ENCODE measurements around the gene LRIF1.

DNA sequence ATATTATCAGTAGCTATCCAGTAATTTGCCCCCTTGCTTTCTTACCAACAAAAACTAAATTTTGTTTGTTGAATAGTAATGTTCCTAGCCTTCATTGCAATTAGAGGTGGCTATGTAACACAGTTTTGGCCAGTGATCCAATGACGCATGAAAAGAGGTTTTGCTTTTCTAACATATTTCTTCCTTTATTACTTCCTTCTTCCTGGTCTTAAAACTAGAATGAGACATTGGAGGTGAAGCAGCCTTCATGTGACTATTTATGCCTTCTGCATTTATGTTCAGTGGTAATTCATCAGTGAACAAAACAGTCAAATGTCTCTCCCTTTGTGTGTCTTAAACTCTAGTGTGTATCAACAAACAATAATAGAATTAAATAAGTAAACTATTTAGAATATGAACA lies 35.5 kb downstream of the LRIF1 start:
- TF ChIP-seq CTCF (IDR thresholded peaks at IDR 0.05) (no peak), EZH2 (IDR thresholded peaks at IDR 0.05) (no peak)
